HG03378 (cell line): ENCODE measurements around the gene CELF2.

Source experiments
- ATAC-seq: cut with Tn5 transposase; IDR thresholded peaks from one replicate; pipeline ENCODE4 v1.9.1; 2021; ENCODE audit warnings: mild to moderate bottlenecking, moderate library complexity; ENCODE audit not compliant: unreplicated experiment

The CELF2 gene

GRCh38 chr10:11317936-11318670 is 300.4 kb downstream of the CELF2 start:
- no peak for ATAC-seq

GRCh38 chr10:11318826-11319598 is 301.3 kb downstream of the CELF2 start:
- no peak for ATAC-seq

- no peak for ATAC-seq
These were observed 302.4 kb downstream of the CELF2 start for GRCh38 chr10:11319990-11320602.

GRCh38 chr10:11320809-11321520 is 303.3 kb downstream of the CELF2 start:
- no peak for ATAC-seq

GRCh38 chr10:11322698-11323097 is 305.0 kb downstream of the CELF2 start:
- no peak for ATAC-seq

- no peak for ATAC-seq
These were observed 307.2 kb downstream of the CELF2 start for GRCh38 chr10:11324761-11325321.

- no peak for ATAC-seq
These were observed 308.1 kb downstream of the CELF2 start for GRCh38 chr10:11325817-11326216.

GRCh38 chr10:11326241-11326640 is 308.6 kb downstream of the CELF2 start:
- ATAC-seq = no peak

GRCh38 chr10:11326913-11327616 is 309.4 kb downstream of the CELF2 start:
- ATAC-seq = no peak

- ATAC-seq = no peak
These were observed 310.8 kb downstream of the CELF2 start for GRCh38 chr10:11328264-11329061.

GRCh38 chr10:11329062-11329673 is 311.5 kb downstream of the CELF2 start:
- ATAC-seq = no peak

GRCh38 chr10:11330383-11331045 is 312.8 kb downstream of the CELF2 start:
- no peak for ATAC-seq

GRCh38 chr10:11331046-11331577 is 313.4 kb downstream of the CELF2 start:
- ATAC-seq = no peak

GRCh38 chr10:11331726-11332125 is 314.1 kb downstream of the CELF2 start:
- no peak for ATAC-seq

- ATAC-seq = no peak
These were observed 315.2 kb downstream of the CELF2 start for GRCh38 chr10:11332846-11333245.

GRCh38 chr10:11334436-11334835 is 316.8 kb downstream of the CELF2 start:
- ATAC-seq = no peak

GRCh38 chr10:11335167-11335652 is 317.5 kb downstream of the CELF2 start:
- no peak for ATAC-seq

- ATAC-seq = no peak
These were observed 318.3 kb downstream of the CELF2 start for GRCh38 chr10:11335881-11336430.
